Heart left ventricle (tissue), 13 donors: ENCODE results near the gene CLIP2.

Experiments used
- CTCF ChIP-seq, 12 donors: fragments of 200-600 bp; sonication (generic) in 4 of 12; IDR thresholded peaks; one replicate each; pipeline versions ENCODE4 v1.5.0 to v1.8.0; 2018 to 2022; ENCODE audit warnings: antibody characterized with exemption in 12 of 12, mild to moderate bottlenecking in 5 of 12
- POLR2A ChIP-seq, 2 donors: fragments of 450-650 bp; IDR thresholded peaks; one replicate each; pipeline ENCODE4 v1.6.1; 2017; ENCODE audit warnings: antibody characterized with exemption in 2 of 2, mild to moderate bottlenecking in 2 of 2, moderate library complexity in 2 of 2
- donor health status: ischemic (EF 13 %, LVEDD 7.1; RV severe dilation, severe dysfunction).
- donor health status: DM: no; HTN: yes; CAD: no.
- donor health status: DM: no; HTN: no; CAD: no.
- donor health status: ischemic (EF 25% LVEDD 6.9; RV normal size, moderate dysfunction).
- donor health status: ischemic (EF 25% LVEDD 5.7; RV mildly dilated, moderate dysfunction).
- donor health status: ischemic (EF 35%, LVEDD 5.7; RV mildly dilated, moderate dysfunction).
- donor health status: nonischemic (EF 11% LVEDD 7.7; RV severe dilation, severe dysfunction).
- donor health status: DM: yes; HTN: yes; CAD: no.
- donor health status: PGD.
- donor health status: ischemic (EF 29% LVEDD 5.4; RV normal size, mild dysfunction).
- donor health status: nonischemic (EF 23%, LVEDD 6.1; RV moderate dilation, normal function).

- no peak for TF ChIP-seq POLR2A (IDR thresholded peaks at IDR 0.05)
- no peak for TF ChIP-seq CTCF (IDR thresholded peaks at IDR 0.05)
Measured at GRCh38 chr7:74266191-74266963, 22.8 kb upstream of the CLIP2 start.
